ENCODE measurements around the gene LYPD8.

DNA sequence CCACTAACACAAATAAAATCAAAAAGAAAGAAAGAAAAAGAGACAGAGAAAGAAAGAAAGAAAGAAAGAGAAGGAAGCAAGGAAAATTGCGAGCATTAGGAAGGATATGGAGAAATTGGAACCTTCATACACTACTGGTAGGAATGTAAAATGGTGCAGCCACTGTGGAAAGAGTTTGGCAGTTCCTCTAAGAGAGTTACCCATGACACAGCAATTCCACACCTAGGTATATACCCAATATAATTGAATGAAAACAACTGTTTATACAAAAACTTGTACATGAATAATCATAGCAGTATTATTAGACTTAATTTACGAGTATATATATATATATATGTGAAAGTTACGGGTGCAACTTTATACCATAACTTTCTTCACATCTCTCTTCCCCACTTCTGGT is 4.1 kb upstream of the LYPD8 start:
- TF ChIP-seq, protein P1, sequence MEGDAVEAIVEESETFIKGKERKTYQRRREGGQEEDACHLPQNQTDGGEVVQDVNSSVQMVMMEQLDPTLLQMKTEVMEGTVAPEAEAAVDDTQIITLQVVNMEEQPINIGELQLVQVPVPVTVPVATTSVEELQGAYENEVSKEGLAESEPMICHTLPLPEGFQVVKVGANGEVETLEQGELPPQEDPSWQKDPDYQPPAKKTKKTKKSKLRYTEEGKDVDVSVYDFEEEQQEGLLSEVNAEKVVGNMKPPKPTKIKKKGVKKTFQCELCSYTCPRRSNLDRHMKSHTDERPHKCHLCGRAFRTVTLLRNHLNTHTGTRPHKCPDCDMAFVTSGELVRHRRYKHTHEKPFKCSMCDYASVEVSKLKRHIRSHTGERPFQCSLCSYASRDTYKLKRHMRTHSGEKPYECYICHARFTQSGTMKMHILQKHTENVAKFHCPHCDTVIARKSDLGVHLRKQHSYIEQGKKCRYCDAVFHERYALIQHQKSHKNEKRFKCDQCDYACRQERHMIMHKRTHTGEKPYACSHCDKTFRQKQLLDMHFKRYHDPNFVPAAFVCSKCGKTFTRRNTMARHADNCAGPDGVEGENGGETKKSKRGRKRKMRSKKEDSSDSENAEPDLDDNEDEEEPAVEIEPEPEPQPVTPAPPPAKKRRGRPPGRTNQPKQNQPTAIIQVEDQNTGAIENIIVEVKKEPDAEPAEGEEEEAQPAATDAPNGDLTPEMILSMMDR (IDR thresholded peaks at IDR 0.05) = no peak
- TF ChIP-seq POLR2A (IDR thresholded peaks at IDR 0.05) (no peak), EP300 (IDR thresholded peaks at IDR 0.05) (no peak)
